GM23248 (cell line): Measurements from ENCODE around the gene ADAMTSL3. TPM values are rescaled to one million over a fixed set of nuclear protein-coding genes. Genes with fewer than 3 reads are reported as not detected.

ENCODE experiments used
- DNase-seq: peaks from one replicate; pipeline ENCODE4 v3.0.0-alpha.2; 2015
- H2AFZ ChIP-seq: fragments of 200-600 bp; sonication (generic); 2 replicates; pipeline ENCODE4 v1.6.1; 2016; ENCODE audit warnings: antibody characterized with exemption
- H3F3A ChIP-seq: fragments of 200-600 bp; sonication (generic); 2 replicates; pipeline ENCODE4 v1.6.1; 2016; ENCODE audit warnings: mild to moderate bottlenecking, antibody characterized with exemption, mixed run types; ENCODE audit not compliant: insufficient read depth
- H3K27ac ChIP-seq: fragments of 200-600 bp; sonication (generic); 2 replicates; pipeline ENCODE4 v1.5.1; 2016; ENCODE audit warnings: mild to moderate bottlenecking
- H3K27me3 ChIP-seq: fragments of 200-600 bp; sonication (generic); replicated peaks from 2 replicates; pipeline ENCODE4 v1.6.1; 2016; ENCODE audit warnings: mild to moderate bottlenecking; ENCODE audit not compliant: insufficient read depth
- H3K36me3 ChIP-seq: fragments of 200-600 bp; sonication (generic); 2 replicates; pipeline ENCODE4 v1.6.1; 2016; ENCODE audit warnings: low read depth, mild to moderate bottlenecking
- H3K4me1 ChIP-seq: fragments of 200-600 bp; sonication (generic); 2 replicates; pipeline ENCODE4 v1.6.1; 2016; ENCODE audit warnings: mild to moderate bottlenecking; ENCODE audit not compliant: insufficient read depth
- H3K4me2 ChIP-seq: fragments of 200-600 bp; sonication (generic); one replicate; pipeline ENCODE4 v1.6.1; 2016; ENCODE audit warnings: mild to moderate bottlenecking; ENCODE audit not compliant: unreplicated experiment
- H3K4me3 ChIP-seq: fragments of 200-600 bp; sonication (generic); 2 replicates; pipeline ENCODE4 v1.5.1; 2016; ENCODE audit warnings: mild to moderate bottlenecking
- H3K79me2 ChIP-seq: fragments of 200-600 bp; sonication (generic); 2 replicates; pipeline ENCODE4 v1.6.1; 2016; ENCODE audit warnings: mild to moderate bottlenecking; ENCODE audit not compliant: insufficient read depth
- H3K9ac ChIP-seq: fragments of 200-600 bp; sonication (generic); 2 replicates; pipeline ENCODE4 v1.6.1; 2016; ENCODE audit warnings: mild to moderate bottlenecking
- H3K9me2 ChIP-seq: fragments of 200-600 bp; sonication (generic); 2 replicates; pipeline ENCODE4 v1.6.1; 2016; ENCODE audit warnings: mixed run types, mild to moderate bottlenecking, moderate library complexity; ENCODE audit not compliant: insufficient read depth
- H3K9me3 ChIP-seq: fragments of 200-600 bp; sonication (generic); one replicate; pipeline ENCODE4 v1.6.1; 2017; ENCODE audit warnings: low read depth
- H4K20me1 ChIP-seq: fragments of 200-600 bp; sonication (generic); 2 replicates; pipeline ENCODE4 v1.6.0; 2016; ENCODE audit not compliant: insufficient read depth
- EZH2 ChIP-seq: fragments of 200-600 bp; sonication (generic); IDR thresholded peaks from 2 replicates; pipeline ENCODE4 v1.6.1; 2018; ENCODE audit warnings: antibody characterized with exemption, mild to moderate bottlenecking; ENCODE audit not compliant: insufficient read depth, poor library complexity, severe bottlenecking
- EZH2phosphoT487 ChIP-seq: fragments of 200-600 bp; sonication (generic); IDR thresholded peaks from 2 replicates; pipeline ENCODE4 v1.6.1; 2018; ENCODE audit warnings: antibody characterized with exemption, moderate library complexity, mild to moderate bottlenecking, low read depth; ENCODE audit not compliant: insufficient read depth
- WGBS, 2 experiments: methylation state at CpG; one replicate each; pipeline ENCODE4 v1.1.6; 2015 to 2017; ENCODE audit warnings: low lambda C conversion rate in 2 of 2, low coverage in 1 of 2; ENCODE audit errors: missing lambda C conversion rate in 2 of 2; 5-methylcytosine and 5-hydroxymethylcytosine counted together
- in situ Hi-C: fragments of 300-500 bp; cut with MboI; formaldehyde crosslinking; loops from 2 replicates; pipeline ENCODE4 v1.15.0; 2020
- polyA plus RNA-seq: library from polyadenylated mRNA; unstranded; fragments of >200 nt; fragmentation: Nextera tagmentation; extraction: Ambion mirVana; gene quantifications from 2 replicates; pipeline ENCODE4 v1.2.1, GENCODE V29; 2016
- total RNA-seq: library from RNA; depleted of rRNA; stranded (reverse); fragments of >200 nt; shearing (Covaris generic); gene quantifications from 2 replicates; pipeline ENCODE4 v1.2.3, GENCODE V29; 2014

Gene ADAMTSL3
- total and polyA plus RNA-seq, 2 experiments from 2014 or later, result not detected

- no peaks in the 10 kb centered on the region for H3K4me1 ChIP-seq
- peaks cover 21% of the 10 kb centered on the region; the same call in 1 of the 2 replicates for H3K27me3 ChIP-seq
- in situ Hi-C loops, result no loop called here
- no peak for DNase-seq
- H3K9ac ChIP-seq, result no peak overlapping the region
- H3K36me3 ChIP-seq, result no peaks in the 10 kb centered on the region
- H2AFZ ChIP-seq, result no peak overlapping the region
- H3K4me2 ChIP-seq, result no peak overlapping the region
- H3K27ac ChIP-seq, result no peak overlapping the region
- no peaks in the 10 kb centered on the region for H3K9me3 ChIP-seq
- no peaks in the 10 kb centered on the region for H3K9me2 ChIP-seq
- no peak overlapping the region for H3K4me3 ChIP-seq
- no peaks in the 10 kb centered on the region for H3K79me2 ChIP-seq
- no peak for TF ChIP-seq EZH2phosphoT487
- TF ChIP-seq EZH2, result no peak
- H4K20me1 ChIP-seq, result no peaks in the 10 kb centered on the region
- no peaks in the 10 kb centered on the region for H3F3A ChIP-seq
These were observed 264.1 kb downstream of the ADAMTSL3 start for GRCh38 chr15:83918011-83918410.

- H3K9ac ChIP-seq, result no peak overlapping the region
- no peaks in the 10 kb centered on the region for H3K9me3 ChIP-seq
- H3K9me2 ChIP-seq, result no peaks in the 10 kb centered on the region
- no peak overlapping the region for H3K4me2 ChIP-seq
- in situ Hi-C loops, result no loop called here
- no peak overlapping the region for H3K4me3 ChIP-seq
- no peak overlapping the region for H2AFZ ChIP-seq
- no peak for DNase-seq
- 58 to 59% methylated on average over 5 of the region's 5 CpGs for WGBS, 2 experiments
- TF ChIP-seq EZH2 (no peak), EZH2phosphoT487 (no peak)
- no peaks in the 10 kb centered on the region for H3K36me3 ChIP-seq
- no peaks in the 10 kb centered on the region for H3K79me2 ChIP-seq
- H3K27ac ChIP-seq, result no peak overlapping the region
- no peaks in the 10 kb centered on the region for H3F3A ChIP-seq
- H4K20me1 ChIP-seq, result no peaks in the 10 kb centered on the region
- no peaks in the 10 kb centered on the region for H3K4me1 ChIP-seq
- peaks cover 15% of the 10 kb centered on the region; the same call in 1 of the 2 replicates for H3K27me3 ChIP-seq
These were observed 265.5 kb downstream of the ADAMTSL3 start for GRCh38 chr15:83919319-83919830.

DNA sequence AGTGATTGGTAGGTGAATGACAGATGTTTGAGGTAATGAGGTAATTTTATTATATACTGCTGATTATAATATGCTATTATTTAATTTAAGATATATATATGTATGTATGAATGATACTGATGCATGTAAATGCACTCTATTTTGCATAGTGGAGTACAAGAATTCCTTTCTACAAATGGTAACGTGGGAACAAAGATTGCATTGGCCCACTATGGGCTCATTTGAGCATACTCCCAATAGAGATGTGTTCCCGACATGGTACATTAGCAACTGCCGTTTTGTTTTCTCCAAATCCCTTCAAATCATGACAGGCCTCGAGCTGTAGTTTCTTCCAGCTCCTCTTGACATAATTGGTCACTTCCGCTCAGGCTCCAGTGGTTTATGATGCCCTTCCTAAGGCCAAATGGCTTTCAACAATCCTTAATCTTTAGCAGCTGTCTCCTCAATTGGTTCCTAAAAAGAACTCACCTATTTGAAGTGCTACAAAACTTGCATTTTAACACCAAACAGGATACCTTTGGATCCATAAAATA, 266.1 kb downstream of the ADAMTSL3 start:
- 46 to 56% methylated on average over 5 of the region's 5 CpGs for WGBS, 2 experiments
- H3K27ac ChIP-seq, result no peak overlapping the region
- no peak for DNase-seq

DNA sequence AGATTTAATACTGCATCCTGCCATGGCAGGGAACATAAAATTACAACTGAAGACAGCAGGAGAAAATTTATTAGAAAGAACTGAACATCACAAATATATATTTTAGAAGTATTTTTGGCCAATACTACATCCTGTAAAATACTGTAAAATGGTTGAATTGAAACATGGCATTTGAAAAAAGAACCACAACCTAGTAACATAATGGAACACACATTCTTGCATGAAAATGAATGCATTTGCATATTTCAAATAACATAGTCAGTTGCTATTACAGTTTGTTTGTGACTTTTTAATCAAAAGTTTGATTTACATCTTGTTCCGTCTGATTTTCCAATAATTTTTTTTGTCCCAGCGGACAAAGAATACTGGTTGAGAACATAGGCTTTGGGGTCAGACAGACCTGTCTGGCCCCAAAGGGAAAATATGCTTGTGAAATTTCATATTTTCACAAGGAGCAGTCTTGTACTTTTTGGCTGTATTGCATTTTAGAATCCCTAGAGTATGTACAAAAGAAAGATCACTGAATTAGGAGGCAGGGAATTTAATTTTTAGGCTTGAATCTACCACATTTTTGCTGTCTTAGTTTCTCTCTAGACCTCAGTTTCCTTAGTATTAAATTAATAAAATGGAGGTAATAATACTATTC, 268.8 kb downstream of the ADAMTSL3 start:
- Histone ChIP-seq H3K4me2 (no peak overlapping the region), H3K27me3 (no peaks in the 10 kb centered on the region), H3K9me3 (no peaks in the 10 kb centered on the region), H2AFZ (no peak overlapping the region), H3F3A (no peaks in the 10 kb centered on the region), H3K36me3 (no peaks in the 10 kb centered on the region), H3K9me2 (no peaks in the 10 kb centered on the region), H3K4me3 (no peak overlapping the region), H3K9ac (no peak overlapping the region), H4K20me1 (no peaks in the 10 kb centered on the region), H3K79me2 (no peaks in the 10 kb centered on the region), H3K27ac (no peak overlapping the region), H3K4me1 (no peaks in the 10 kb centered on the region)
- TF ChIP-seq EZH2 (no peak), EZH2phosphoT487 (no peak)
- in situ Hi-C loops, result no loop called here
- no peak for DNase-seq
- 81 to 84% methylated on average over 2 of the region's 2 CpGs for WGBS, 2 experiments

More for the DNA sequence above, 266.1 kb downstream of the ADAMTSL3 start:
- Histone ChIP-seq H2AFZ (no peak overlapping the region), H4K20me1 (no peaks in the 10 kb centered on the region), H3K79me2 (no peaks in the 10 kb centered on the region), H3K9me2 (no peaks in the 10 kb centered on the region), H3K27me3 (peaks cover 12% of the 10 kb centered on the region; the same call in 1 of the 2 replicates), H3K9me3 (no peaks in the 10 kb centered on the region), H3K4me1 (no peaks in the 10 kb centered on the region), H3K36me3 (no peaks in the 10 kb centered on the region), H3K4me3 (no peak overlapping the region), H3K9ac (no peak overlapping the region), H3F3A (no peaks in the 10 kb centered on the region), H3K4me2 (no peak overlapping the region)
- TF ChIP-seq EZH2 (no peak), EZH2phosphoT487 (no peak)
- in situ Hi-C loops, result no loop called here
